ENCODE results near the gene SMLR1.
A peak's percentile ranks its signal among the peaks of the same experiment; 100 is the strongest.

SMLR1 gene

GRCh38 chr6:130824978-130825694 lies 2.1 kb upstream of the SMLR1 start:
- DNase-seq (ENCODE audit: low read depth, low spot score) = no peak

- DNase-seq (ENCODE audit: low read depth, low spot score) = peak; percentile 72
Measured at GRCh38 chr6:130825772-130826441, 1.3 kb upstream of the SMLR1 start.

GRCh38 chr6:130826442-130827246 lies 562 bp upstream of the SMLR1 start:
- no peak for DNase-seq (ENCODE audit: low read depth, low spot score)

- no peak for DNase-seq (ENCODE audit: low read depth, low spot score)
Measured at GRCh38 chr6:130829333-130829910, 2.2 kb downstream of the SMLR1 start.

- DNase-seq (ENCODE audit: low read depth, low spot score) = no peak
Measured at GRCh38 chr6:130831607-130832006, 4.4 kb downstream of the SMLR1 start.

GRCh38 chr6:130833569-130833968 lies 6.4 kb downstream of the SMLR1 start:
- no peak for DNase-seq (ENCODE audit: low read depth, low spot score)

- DNase-seq (ENCODE audit: low read depth, low spot score) = no peak
Measured at GRCh38 chr6:130834482-130835251, 7.5 kb downstream of the SMLR1 start.

- no peak for DNase-seq (ENCODE audit: low read depth, low spot score)
Measured at GRCh38 chr6:130836055-130836640, 8.9 kb downstream of the SMLR1 start.

GRCh38 chr6:130837067-130837466 lies 9.9 kb downstream of the SMLR1 start:
- no peak for DNase-seq (ENCODE audit: low read depth, low spot score)

- DNase-seq (ENCODE audit: low read depth, low spot score) = no peak
Measured at GRCh38 chr6:130838250-130838860, 11.1 kb downstream of the SMLR1 start.

- DNase-seq (ENCODE audit: low read depth, low spot score) = no peak
Measured at GRCh38 chr6:130838951-130839350, 11.7 kb downstream of the SMLR1 start.

GRCh38 chr6:130839379-130839778 lies 12.2 kb downstream of the SMLR1 start:
- DNase-seq (ENCODE audit: low read depth, low spot score) = no peak

GRCh38 chr6:130840050-130840449 lies 12.8 kb downstream of the SMLR1 start:
- no peak for DNase-seq (ENCODE audit: low read depth, low spot score)

GRCh38 chr6:130841128-130841728 lies 14.0 kb downstream of the SMLR1 start:
- no peak for DNase-seq (ENCODE audit: low read depth, low spot score)

GRCh38 chr6:130843575-130844320 lies 16.5 kb downstream of the SMLR1 start:
- DNase-seq (ENCODE audit: low read depth, low spot score) = no peak

- DNase-seq (ENCODE audit: low read depth, low spot score) = no peak
Measured at GRCh38 chr6:130846501-130846900, 19.3 kb downstream of the SMLR1 start.

GRCh38 chr6:130847001-130847910 lies 20.1 kb downstream of the SMLR1 start:
- DNase-seq (ENCODE audit: low read depth, low spot score) = no peak

GRCh38 chr6:130848945-130849344 lies 21.7 kb downstream of the SMLR1 start:
- no peak for DNase-seq (ENCODE audit: low read depth, low spot score)
